GM12891 (cell line): ENCODE measurements around the gene GNB1L.

Experiments
- DNase-seq: peaks from one replicate; pipeline ENCODE4 v3.0.0; 2011; ENCODE audit warnings: low spot score; ENCODE audit not compliant: insufficient read length
- FAIRE-seq: peaks from 2 replicates; lab custom pipeline; 2011; peaks lifted over from hg19 to GRCh38; lab: Jason Lieb, UNC
- PAX5 ChIP-seq: IDR thresholded peaks from 2 replicates; pipeline ENCODE4 v1.6.1; 2011; ENCODE audit warnings: low read length, moderate library complexity, mild to moderate bottlenecking; ENCODE audit not compliant: insufficient read depth, severe bottlenecking
- POLR2A ChIP-seq: IDR thresholded peaks from 2 replicates; pipeline ENCODE4 v1.6.1; 2011; ENCODE audit warnings: low read depth, low read length, control low read depth
- POLR2AphosphoS5 ChIP-seq: IDR thresholded peaks from 2 replicates; pipeline ENCODE4 v1.6.1; 2011; ENCODE audit warnings: low read depth, low read length, control low read depth
- POU2F2 ChIP-seq: IDR thresholded peaks from 2 replicates; pipeline ENCODE4 v1.6.1; 2011; ENCODE audit warnings: low read depth, mild to moderate bottlenecking, control low read depth, low read length, moderate library complexity
- SPI1 ChIP-seq: IDR thresholded peaks from 2 replicates; pipeline ENCODE4 v1.6.1; 2011; ENCODE audit warnings: low read depth, low read length, control low read depth
- TAF1 ChIP-seq: IDR thresholded peaks from 2 replicates; pipeline ENCODE4 v1.6.1; 2011; ENCODE audit warnings: low read depth, low read length, control low read depth

The GNB1L gene

DNA sequence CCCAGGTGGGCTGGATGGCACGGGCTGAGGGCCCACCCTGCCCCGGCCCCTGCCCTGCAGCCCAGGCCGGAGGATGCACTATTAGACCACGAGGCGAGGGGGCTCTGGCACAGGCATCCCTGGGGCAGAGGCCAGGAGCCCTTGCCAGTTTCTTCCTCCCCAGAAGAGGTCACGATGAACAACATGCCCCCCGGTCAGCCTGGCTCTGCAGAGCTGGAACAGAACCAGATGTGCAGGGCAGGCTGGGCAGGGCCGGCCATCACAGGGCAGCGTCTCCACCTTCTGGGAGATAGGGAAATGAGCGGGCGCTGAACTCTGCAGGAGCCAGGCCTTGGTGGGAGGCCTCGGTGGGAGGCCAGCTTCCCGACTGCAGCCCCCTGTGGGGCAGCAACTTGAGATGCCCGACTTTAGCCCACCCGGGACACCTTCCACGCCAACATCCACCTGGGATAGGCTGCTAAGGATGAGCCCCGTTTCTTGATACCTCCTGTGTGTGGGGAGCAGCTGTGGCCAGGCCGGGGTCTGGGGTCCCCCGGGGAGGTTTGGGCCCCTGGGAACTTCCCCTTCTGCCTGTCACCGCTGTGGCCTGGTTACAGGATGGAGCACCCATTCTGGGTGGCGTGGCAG, 21.8 kb upstream of the GNB1L start:
- DNase-seq (no peak), FAIRE-seq (no peak)
- TF ChIP-seq SPI1 = no peak
- no peak for TF ChIP-seq PAX5
- no peak for TF ChIP-seq POU2F2

DNA sequence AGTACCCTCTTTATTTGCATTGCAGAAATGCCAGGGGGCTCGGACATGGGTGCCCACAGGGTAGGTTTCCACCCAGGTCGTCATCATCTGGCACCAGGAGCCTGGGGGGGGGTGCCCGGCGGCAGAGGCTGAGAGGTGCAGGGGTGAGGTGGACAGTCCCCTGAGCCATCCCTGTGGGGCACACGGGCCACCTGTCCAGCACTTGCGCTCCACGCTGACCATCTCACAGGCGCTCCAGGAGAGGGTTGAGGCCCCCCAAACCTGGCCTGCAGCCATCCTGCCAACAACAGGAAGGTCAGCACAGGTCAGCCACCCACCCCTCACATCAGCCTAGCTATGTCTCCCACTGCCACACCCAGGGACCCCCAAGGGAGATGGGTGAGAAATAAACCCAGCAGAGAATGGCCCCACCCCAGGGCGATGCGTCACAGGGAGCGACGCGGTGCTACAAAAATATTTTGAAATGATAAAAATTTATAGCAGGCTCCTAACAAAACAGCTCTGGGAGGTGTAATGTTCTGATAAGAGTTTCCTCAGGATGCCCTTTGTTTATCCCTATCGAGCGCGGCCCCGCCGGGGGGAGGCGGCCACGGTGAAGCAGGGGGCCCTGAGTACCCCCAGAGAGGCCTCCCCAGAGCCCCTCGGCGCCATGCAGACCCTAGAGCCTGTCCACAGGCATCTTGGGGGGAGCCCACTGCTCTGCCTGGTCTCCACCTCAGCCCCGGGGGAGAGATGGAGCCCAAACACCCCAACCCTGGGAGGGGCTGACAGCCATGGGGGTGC, 21.0 kb upstream of the GNB1L start:
- FAIRE-seq (no peak), DNase-seq (peak; percentile 21)
- no peak for TF ChIP-seq PAX5
- no peak for TF ChIP-seq POLR2AphosphoS5
- TF ChIP-seq POU2F2 = no peak
- no peak for TF ChIP-seq TAF1
- TF ChIP-seq POLR2A = no peak
- no peak for TF ChIP-seq SPI1

DNA sequence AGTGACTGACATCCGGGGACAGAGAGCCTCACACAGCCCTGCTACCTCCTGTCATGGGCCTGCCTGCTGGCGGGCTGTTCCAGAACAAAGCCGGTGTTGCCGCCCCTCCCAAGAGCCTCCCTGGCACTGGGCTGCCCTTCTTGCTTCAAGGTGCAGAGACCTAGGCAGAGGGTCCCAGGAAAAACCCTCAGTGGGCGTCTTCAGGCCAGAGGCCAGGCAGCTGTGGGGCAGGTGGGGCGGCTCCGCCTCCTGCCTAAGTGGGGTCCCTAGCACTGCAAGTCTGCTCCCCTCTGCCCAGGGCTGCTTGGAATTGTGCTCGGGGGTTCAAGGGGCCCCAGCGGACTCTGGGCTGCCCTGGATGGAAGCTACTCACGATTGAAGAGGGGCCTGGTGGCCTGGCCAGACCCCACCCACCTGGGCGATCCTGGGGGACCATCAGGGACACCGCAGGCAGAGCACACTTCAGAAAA, 20.4 kb upstream of the GNB1L start:
- DNase-seq = peak; percentile 9
- no peak for TF ChIP-seq TAF1
- no peak for TF ChIP-seq SPI1
- no peak for TF ChIP-seq POLR2AphosphoS5
- TF ChIP-seq POU2F2 = no peak
- TF ChIP-seq POLR2A = no peak
- no peak for TF ChIP-seq PAX5
- FAIRE-seq = no peak

DNA sequence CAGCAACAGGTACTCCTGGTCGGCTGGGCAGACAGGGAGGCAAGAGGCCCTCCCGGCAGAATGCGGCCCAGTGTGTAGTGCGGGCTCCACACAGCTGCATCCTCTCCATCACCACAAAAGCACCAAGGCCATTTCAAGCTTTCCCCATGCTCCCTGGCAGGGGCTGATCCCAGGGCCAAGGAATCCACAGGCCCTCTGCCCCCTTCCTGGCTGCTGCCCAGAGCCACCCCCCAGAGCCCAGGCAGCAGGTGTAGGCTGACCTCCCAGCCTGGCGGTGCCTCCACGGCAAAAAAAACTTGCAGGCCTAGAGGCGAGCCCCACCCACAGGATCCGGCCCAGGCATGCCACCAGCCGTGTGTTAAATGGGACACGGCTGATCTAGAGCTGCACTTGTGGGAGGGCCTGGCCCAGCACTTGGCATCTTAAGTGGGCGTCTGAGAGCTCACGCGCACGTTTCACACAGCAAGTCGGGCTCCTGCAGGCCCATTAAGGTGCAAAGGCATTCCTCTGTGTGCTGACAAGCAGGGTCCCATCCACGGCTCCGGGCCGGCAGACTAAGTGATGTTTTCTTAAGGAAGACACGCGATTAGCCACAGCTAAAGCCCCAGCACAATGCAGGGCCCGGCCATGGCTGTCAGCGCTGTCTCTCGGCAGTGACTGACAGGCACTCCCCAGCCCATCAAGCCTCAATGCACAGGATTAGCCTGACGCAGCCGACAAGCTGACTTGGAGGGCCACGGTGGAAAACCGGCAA, 19.8 kb upstream of the GNB1L start:
- DNase-seq = peak; percentile 15
- TF ChIP-seq POLR2AphosphoS5 (no peak), PAX5 (no peak), TAF1 (no peak), POU2F2 (no peak), SPI1 (no peak), POLR2A (no peak)
- FAIRE-seq = no peak

DNA sequence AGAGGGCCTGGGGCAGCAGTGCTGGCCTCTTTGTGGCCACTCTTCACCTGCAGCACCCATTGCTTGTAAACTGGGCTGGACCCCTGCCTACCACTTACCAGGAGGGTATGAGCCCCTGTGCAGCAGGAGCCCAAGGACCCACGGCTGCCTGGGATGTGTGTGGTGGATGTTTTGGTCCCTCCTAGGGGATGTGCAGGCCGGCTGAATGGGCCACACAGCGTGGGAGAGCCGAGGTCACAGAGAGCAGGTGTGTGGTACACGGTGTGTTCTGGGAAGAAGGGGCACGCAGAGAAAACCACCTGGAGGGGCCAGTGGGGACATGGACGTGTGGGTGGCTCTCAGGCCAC, 19.3 kb upstream of the GNB1L start:
- no peak for FAIRE-seq
- peak; percentile 5 for DNase-seq
- TF ChIP-seq POU2F2 (no peak), POLR2A (no peak), SPI1 (no peak)

DNA sequence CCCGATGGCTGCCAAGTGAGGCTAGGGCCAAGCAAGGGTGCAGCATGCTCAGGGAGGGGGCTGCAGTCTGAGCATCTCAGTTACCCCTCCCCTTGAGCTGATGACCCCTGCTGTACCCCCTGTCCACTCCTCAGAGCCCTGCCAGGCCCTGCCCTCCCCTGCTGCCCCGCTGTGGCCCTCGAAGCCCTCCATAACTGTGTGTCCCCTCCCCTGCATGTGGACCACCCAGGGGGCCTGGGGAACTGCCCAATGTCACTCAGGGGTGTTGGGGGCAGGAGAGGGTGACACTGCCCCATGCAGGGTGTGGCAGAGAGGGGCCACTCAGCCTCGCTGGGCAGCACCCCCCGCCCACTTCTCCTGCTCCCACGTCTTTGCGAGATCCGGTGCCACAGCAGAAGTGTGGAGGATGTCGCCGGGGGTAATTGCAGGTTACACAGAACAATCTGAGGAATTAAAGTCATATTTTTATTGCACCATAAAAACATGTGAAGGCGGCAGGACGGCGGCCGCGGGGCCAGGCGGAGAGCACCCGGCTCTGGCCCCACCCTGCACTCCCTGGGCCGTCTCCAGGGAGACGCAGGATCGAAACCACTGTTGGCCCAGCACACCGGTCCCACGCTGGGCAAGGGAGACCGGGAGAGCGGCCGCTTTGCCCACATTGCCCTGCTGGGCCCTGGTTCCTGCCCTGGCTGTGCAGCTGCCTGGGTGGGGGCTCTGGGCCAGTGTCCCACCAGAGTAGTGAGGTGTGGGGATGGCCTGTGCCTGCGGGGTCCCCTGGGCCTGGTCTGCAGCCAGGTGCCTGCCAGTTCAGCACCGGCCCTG, 18.7 kb upstream of the GNB1L start:
- DNase-seq (peak; percentile 13), FAIRE-seq (no peak)

DNA sequence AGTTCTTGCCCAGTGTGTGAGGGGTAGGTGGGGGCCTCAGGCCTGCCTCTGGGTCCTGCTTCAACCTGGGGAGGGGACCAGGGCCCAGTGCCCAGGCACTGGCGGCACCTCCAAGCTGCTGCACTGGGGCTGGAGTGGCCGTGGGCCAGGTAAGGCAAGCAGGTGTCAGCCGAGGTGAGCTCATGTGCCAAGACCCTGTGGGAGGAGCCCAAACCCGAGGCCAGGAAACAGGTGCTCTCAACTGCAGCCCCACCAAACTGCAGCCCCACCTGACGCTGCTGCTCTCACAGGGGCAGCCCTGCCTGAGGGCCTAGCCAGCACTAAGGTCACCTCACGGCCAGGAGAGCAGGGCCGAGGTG, 18.1 kb upstream of the GNB1L start:
- DNase-seq (no peak), FAIRE-seq (no peak)
- no peak for TF ChIP-seq POU2F2
- no peak for TF ChIP-seq POLR2A
- TF ChIP-seq POLR2AphosphoS5 = no peak
- no peak for TF ChIP-seq PAX5
- no peak for TF ChIP-seq TAF1
- TF ChIP-seq SPI1 = no peak

More for the DNA sequence above, 18.7 kb upstream of the GNB1L start:
- TF ChIP-seq POU2F2 = no peak
- TF ChIP-seq PAX5 = no peak
- TF ChIP-seq POLR2A = no peak
- no peak for TF ChIP-seq TAF1
- TF ChIP-seq SPI1 = no peak
- no peak for TF ChIP-seq POLR2AphosphoS5

DNA sequence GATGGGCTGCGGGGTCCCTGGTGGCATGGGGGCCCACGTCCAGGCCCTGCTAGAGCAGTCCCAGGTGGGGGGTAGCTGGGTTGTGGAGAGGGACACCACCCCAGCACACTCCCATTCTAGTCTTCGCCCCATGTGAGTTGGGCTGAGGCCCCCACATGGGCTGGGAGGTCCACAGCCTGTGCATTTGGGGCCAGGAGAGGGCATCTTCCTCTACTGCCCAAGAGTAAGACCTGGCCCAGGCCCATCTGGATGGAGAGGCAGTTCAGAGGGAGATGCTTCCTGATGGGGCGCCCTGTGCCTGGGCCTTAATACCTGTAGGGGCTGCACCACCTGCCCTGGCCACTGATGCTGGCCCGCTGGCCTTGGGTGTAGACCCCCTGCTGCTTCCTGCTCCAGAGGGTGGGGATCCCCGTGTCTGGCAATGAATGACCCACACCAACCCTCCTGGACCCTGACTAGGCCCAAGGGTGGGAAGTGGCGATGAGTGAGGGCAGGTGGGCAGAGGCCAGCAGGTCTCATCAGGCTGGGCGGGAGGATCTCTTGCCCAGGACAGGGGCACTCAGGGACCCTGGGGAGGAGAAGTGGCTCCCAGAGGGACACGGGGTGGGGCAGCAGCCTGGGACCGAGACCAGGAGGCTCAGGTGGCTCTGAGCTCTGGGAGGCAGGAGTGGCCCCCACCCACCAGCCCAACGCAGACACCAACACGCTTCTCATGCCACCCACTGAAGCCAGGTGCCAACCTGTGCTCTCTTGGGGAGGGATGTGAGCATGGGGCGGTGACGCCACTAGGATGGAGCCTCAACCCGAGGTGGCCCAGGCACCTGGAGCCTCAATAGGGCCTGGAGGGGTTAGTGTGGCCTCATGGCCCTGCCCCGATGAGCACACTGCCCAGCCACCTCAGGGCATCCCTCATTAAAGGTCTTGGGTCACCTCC, 17.4 kb upstream of the GNB1L start:
- TF ChIP-seq TAF1 (no peak), SPI1 (no peak), PAX5 (no peak)
- DNase-seq (no peak), FAIRE-seq (no peak)
